HG02642 (cell line): ENCODE results near the gene CSNK1A1.
A peak's percentile ranks its signal among the peaks of the same experiment; 100 is the strongest.
"Not testable (repeated sequence)": the region's sequence is repeated elsewhere in the genome, so short reads cannot be mapped to it uniquely, and the experiment has no call there.

Experiments used
- ATAC-seq: cut with Tn5 transposase; IDR thresholded peaks from one replicate; pipeline ENCODE4 v1.9.1; 2021; ENCODE audit warnings: mild to moderate bottlenecking; ENCODE audit not compliant: unreplicated experiment, poor library complexity

Gene CSNK1A1

DNA sequence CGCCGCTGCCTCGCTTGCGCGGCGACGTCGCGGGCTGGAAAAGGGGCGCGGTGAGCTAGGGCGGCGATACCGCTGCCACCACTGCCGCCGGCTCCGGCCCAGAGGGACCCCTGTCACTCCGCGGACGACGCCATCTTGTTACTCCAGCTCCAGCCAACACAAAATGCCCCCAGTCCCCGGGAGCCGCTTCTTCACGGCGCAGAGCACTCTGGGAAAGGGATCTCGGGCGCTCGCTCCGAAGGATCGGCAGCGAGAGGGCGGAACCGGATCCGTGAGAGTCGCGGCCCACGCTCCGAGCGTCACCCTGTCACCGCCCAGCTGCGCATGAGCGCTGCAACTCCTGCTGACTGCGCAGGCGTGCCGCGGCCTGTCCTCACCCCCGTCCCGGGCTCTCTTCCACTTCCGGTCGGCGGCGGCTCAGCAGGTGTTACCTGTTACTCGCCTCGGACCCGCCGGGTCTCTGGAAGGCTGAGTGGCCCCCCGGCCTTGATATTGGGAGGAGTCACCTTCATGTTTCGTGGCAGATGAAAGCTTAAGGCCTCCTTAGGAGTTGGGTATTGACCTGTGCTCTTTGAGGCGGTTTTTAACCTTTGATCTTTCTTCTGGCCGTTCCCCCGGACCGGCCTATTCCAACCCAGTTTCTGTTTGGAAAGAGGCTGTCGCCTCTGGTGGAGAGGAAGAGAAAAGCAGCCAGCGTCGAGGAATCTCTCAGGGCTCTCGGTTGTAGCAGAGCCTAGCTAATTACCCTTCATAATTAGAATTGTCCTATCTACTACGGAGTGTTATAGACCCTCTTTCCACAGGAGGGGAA, at the start of gene CSNK1A1:
Gene CSNK1A1, minus strand, starts transcription at position 213 of the 811 bp plus-strand sequence. CDS start 475 bp downstream, outside the sequence.
- peak; percentile 94 for ATAC-seq

DNA sequence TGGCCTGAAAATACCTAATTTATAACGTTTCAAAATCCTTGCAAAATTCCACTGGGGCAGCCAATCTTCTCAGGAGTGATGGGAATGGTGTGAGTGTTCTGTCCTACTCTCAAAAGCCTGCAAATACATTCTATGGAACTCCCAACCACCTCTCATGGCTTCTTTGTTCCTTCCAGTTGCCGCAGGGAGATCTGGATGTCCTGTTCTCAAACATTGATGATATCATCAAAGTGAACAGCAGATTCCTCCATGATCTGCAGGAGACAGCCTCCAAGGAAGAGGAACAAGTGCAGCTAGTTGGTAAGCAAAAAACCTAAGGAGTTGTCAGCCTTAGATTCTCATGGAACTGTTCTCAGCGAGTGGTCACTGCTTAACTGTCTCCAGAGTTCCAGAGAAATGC, 49.7 kb upstream of the CSNK1A1 start:
- no peak for ATAC-seq

DNA sequence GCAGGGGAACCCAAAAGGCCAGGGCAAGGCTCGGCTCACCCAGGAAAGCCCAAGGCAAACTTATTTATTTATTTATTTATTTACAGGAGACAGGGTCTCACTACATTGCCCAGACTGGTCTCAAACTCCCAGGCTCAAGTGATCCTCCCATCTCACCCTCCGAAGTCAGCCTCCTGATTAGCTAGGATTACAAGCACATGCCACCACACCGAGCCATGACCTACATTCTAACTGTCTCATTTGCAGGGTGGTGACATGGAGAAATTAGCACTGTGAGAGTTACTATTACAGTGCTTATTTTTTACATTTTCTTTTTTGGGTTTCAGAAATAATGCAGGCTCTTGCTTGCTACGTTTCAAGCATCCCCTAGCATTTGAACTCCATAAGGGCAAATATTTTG, 48.1 kb upstream of the CSNK1A1 start:
- no peak for ATAC-seq

DNA sequence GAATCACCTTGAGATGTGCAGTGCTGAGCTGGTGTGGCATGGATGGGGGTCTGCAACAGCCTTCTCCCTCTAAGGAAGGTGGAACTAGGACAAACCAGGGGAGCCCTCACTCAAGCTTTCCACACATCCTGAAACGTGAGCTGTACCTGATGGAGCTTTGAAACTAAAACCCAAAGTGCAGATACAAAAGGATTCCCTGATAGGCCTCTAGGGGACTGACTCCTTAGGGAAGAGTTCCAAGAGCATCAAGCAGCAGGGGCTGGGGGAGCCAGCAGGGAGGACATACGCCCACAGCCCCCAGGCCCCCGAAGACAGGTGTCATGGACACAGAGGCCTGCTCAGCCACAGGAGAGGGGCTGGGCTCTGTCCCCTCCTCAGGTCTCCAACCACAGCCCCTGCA, 47.7 kb upstream of the CSNK1A1 start:
- ATAC-seq: no peak

DNA sequence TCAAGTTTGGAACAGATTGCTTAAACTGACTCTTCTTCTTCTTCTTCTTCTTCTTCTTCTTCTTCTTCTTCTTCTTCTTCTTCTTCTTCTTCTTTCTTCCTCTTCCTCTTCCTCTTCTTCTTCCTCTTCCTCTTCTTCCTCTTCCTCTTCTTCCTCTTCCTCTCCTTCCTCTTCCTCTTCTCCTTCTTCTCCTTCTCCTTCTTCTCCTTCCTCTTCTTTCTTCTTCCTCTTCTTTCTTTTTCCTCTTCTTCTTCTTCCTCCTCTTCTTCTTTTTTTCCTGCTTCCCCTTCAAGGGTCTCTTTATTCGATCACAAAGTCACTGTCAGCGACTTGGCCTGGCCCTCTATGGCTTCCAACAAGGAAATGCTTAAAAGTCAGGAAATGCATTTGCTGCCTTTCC, 47.0 kb upstream of the CSNK1A1 start:
- not testable (repeated sequence) for ATAC-seq

DNA sequence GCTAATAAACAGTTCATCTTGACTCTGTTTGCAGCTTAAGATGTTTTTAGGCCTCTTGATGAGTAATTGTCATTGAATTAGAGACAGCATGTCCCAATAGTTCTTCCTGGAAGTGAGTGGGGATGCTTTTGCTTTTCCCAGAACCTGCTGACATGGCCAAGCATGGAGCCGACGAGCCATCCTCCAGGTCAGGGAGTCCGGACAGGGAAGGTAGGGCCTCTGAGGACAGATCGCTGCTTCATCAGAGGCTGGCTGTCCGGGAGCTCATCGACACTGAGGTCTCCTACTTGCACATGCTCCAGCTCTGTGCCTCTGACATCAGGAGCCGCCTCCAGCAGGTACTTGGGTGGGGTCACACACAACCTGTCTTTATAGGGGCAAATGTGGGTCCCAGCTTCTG, 46.4 kb upstream of the CSNK1A1 start:
- no peak for ATAC-seq

DNA sequence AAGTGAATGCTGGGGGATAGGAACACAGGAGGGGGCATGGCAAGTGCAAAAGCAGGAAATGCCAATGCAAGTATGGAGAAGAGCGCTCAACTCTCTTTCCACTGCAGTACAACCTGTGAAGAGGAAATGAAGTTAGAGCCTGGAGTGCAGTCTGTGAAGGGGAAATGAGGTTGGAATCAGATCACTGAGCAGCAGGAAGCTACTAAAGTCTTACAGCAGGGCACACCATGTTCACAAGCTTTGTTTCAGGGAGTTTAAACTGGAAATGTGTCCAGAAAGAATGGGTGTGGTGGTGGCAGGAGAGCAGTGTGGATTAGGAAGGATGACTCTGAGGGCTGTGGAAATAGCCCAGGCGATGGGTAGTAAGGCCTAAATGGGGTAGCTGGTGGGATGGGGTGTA, 45.5 kb upstream of the CSNK1A1 start:
- ATAC-seq: no peak

DNA sequence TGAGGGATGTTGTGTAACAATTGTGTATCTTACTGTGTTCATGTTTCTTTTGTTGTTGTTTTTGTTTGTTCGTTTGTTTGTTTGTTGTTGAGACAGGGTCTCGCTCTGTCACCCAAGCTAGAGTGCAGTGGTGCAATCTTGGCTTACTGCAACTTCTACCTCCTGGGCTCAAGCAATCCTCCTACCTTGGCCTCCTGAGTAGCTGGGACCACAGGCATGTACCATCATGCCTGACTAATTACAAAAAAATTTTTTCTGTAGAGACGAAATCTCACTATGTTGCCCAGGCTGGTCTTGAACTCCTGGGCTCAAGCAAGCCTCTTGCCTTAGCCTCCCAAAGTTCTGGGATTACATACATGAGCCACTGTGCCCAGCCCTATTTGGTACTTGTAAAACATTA, 43.9 kb upstream of the CSNK1A1 start:
- not testable (repeated sequence) for ATAC-seq

DNA sequence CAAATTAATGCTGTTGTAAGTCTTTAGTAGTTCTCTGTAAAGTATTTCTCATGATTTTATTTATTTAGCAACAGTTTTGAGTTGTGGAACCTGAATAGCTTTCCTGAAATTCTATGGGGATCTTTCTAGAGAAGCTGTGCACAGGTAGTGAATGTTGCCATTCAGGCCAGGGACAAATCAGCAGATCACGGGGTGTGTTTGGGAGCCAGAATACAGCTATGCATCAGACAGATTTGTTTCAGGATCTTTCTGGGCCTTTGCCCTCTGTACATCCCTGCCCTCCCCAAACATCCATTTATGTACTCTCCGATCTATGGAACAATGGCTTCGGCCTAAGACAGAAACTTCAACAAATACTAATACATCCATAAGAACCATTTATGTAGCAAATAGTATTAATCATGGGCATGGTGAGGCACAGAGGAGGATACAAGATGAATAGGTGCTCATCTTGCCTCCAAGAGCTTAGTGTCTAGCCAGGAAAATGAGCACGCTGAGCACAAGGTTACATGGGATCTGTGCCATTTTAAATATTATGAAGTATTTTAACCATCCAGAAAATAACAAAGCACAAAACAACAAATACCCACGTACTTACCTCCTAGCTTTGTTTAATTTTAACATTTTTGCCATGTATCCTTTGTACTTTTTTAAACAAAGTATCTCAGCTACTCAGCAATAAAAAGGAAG, 43.1 kb upstream of the CSNK1A1 start:
- ATAC-seq: no peak

DNA sequence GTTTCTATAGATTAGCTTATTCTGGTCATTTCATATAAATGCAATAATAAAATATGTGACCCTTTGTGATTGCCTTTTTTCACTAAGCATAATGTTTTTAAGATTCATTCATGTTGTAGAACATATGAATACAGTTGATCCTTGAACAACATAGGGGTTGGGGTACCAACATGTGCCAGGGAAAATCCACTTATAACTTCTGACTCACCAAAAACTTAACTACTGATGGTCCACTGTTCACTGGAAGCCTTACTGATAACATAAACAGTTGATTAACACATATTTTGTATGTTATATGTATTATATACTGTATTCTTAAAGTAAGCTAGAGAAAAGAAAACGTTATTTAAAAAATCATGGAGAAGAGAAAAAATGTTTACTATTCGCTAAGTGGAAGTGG, 42.1 kb upstream of the CSNK1A1 start:
- no peak for ATAC-seq

DNA sequence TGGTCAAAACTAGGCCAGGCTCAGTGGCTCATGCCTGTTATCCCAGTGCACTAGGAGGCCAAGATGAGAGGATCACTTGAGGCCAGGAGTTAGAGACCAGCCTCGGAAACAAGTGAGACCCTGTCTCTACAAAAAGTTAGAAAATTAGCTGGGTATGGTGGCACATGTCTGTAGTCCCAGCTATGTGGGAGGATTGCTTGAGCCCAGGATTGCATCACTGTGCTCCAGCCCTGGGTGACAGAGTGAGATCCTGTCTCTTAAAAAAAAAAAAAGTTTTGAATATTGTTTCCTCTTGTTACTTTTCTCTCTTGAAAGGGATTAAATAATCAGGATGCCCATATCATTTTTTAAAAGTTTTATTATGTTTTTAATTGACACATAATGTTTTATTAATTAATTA, 37.7 kb upstream of the CSNK1A1 start:
- no peak for ATAC-seq

DNA sequence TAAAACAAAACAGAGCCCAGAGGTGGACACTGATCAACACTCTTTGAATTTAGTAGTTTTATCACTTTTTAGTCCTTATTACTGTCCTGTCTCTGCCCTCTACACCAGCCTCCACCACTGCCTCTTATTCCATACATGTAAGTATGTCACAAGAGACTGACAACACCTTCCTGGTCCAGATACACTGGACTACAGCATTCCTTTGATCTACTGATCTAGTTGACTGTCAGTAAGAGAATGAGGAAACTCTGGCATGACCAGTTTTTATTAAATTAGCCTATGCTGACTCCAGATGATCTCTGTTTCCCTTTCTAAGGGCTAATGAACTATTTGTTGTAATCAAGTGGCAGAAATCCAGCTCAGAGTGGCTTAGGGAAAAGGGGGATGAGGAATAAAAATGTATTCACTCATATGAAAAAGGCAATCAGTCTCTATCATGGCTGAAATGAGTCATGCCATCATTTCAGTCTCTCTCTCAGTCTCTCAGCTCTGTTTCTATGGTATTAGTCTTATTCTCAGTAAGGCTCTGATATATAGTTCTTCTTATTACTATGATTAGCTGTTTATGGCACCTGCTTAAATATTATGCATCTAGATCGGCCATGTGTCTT, 35.6 kb upstream of the CSNK1A1 start:
- ATAC-seq: no peak

DNA sequence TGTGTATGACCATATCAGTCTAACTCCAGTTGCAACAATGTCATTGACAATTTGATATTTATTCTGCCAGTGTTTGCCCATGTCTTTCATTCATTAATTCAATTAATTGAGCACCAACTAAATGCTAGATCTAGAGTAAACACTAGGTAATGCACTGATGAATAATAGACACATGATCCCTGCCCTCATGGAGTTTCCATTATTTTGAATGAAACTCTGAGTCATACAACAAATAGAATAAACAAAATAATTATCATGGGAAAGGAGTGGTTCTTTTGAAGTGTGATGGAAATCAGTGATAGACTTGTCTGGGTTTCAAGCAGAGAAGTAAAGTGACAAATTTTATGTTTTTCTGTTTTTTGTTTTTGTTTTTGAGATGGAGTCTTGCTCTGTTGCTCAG, 34.7 kb upstream of the CSNK1A1 start:
- no peak for ATAC-seq

DNA sequence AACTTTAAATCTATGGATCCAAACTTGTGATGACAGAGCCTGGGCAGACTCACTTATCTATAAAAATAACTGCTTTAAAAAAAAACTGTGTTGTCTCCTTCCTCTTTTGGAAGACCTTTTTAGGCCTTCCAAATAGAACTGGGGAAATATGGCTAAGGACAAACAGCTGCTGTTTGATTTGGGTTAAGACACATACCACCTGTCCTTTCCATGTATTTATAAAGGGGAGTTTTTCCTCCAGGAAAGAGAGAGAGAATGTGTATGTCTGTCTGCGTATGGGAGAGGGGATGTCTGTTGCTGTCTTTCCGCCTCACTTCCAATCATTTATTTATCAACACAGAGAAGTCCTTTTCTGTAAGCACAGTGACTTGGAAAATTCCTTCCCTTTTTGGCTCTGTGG, 32.9 kb upstream of the CSNK1A1 start:
- no peak for ATAC-seq

DNA sequence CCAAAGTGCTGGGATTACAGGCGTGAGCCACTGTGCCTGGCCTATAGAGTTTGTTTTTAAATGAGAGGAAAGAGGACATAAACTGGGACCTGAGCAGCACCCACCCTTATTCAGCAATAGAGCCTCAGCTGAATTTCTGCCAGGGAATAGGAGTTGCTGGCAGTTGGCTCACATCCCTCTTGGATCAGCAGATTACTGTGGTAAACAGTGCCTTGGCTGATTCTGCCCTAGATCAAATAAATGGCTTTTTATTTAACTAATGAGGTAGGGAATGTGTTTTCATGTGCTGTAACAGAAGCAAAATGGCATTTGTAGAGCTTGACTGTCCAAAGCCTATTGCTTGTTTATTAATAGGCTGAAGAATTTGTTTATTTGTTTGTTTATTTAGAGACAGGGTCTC, 32.2 kb upstream of the CSNK1A1 start:
- ATAC-seq: no peak

DNA sequence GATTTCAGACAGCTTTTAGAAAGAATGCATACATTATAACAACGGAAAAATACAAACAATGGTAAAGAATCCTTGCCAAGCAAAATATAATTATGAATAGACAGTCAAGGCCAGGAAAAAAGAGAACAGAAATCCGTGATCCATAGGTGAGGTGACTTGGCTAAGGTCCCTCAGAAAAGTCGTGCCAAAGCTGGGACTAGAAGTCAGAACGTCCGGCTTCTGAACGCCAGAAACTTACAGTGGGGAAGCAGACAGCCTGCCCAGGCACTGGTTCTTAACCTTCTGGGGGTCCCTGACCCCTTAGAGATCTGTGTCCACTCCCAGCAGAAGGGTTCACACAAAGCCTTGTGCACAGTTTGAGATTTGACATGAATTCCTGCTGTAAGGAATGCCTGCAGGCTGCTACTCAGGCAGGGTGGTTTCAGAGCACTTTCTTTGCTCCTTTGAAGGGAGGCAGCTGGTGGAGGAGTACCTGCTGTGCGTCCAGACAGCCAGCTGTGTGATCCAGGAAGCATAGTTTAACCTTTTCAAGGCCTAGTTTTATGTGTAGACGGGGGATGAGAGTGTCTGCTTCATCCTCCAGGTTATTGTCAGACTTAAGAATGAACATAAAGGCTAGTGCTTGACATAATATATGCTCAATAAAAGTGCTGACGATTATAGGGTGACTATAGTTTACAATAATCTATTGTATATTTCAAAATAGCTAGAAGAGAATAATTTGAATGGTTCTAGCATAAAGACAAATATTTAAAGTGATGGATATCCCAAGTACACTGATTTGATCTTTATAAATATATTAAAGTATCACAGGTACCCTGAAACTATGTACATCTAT, 30.9 kb upstream of the CSNK1A1 start:
- ATAC-seq: no peak

DNA sequence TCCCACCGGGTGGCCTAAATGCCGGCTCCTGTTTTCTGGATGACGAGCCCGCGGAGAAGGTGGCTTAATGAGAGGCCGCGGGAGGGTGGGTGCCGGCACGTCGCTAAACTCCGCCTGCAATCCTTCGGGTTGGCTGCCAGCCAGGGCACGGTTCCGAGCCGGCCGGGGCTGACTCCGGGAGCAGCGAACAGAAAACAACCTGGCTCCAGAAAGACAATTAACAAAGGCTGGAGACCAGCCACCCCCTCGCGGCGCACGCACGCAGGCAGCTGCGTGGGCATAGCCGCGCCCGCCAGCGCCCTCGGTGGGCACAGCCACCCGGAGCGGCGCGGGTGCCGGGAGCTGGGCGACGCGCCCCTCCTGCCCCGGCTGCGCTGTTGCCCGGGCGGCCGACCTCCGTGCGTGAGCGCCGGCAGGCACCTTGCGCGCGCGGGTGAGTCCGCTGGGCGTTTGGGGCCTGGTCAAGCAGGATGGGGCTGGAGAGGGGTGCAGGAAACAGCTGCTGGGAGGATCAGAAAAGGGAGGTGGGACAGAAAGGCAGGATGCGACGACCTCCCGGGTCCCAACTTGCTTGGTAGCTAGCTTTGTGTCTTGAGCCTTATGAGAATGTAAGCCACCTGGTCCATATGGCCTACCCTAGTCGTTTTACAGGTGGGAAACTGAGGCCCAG, 30.1 kb upstream of the CSNK1A1 start, which contains the start of gene ARHGEF37:
Gene ARHGEF37, plus strand, starts transcription at position 307 of the 670 bp plus-strand sequence. CDS start 16,272 bp downstream, outside the sequence.
- no peak for ATAC-seq

DNA sequence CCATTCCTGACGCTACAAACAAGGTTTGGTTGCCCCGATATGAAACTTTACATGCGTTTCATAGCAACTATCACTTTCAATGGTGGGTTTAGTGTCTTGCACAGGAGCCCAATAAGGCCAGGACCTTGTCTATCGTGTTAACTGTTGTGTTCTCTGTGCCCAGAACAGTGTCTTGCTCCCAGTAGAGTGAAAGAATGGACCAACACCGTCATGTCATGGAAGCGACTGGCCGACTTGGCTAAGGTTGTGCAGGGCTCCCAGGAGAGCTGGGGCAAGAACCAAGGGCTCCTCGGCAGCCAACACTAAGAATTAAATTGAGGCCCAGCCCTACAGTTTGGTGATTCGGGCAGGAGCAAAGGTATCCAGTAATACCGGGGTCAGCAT, 29.6 kb upstream of the CSNK1A1 start:
- ATAC-seq: no peak

DNA sequence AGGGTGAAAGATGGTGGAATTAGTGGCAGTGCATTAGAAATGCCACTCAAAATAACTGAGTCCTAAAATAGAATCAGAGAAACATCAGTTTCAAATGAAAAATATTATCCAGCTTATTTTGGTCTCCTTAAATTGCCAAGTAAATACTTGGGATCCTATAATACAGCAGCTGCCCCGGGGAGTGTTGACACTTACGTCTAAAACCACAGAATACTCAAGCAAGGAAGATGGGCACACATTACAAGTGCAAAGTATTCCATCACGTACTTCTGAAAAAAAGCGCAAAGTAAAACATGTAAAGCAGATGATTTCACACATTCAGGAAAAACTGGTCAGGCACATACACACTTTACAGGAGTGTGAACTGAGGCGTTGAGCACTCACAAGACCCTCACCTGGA, 27.7 kb upstream of the CSNK1A1 start:
- ATAC-seq: no peak

DNA sequence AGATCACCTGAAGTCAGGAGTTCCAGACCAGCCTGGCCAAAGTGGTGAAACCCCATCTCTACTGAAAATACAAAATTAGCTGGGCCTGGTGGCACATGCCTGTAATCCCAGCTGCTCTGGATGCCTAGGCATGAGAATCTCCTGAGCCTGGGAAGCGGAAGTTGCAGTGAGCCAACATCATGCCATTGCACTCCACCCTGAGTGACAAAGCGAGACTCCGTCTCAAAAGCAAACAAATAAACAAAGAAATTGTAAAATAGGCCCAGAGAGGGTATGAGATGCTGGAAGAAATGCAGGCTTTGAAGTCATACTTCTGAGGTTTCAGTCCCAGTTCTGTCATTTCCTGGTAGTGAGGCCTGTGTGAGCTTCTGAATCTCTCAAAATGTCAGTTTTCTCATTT, 24.8 kb upstream of the CSNK1A1 start:
- ATAC-seq: no peak
